Stimulated activated naive B cell treated with anti-CD40 and anti-IgM and Interleukin-4, amounts not matched to agents 10 μg/mL and 1 μg/mL and 100 μg/mL, for 72 hours (primary cell): ENCODE data around the gene STAT6.
"Not testable (repeated sequence)": the region's sequence is repeated elsewhere in the genome, so short reads cannot be mapped to it uniquely, and the experiment has no call there.

ENCODE experiments used
- ATAC-seq, 2 donors: fragments of 150-1000 bp; cut with Tn5 transposase; replicated peaks; 2 replicates each; pipeline ENCODE4 v1.10.0; 2021; ENCODE audit warnings: moderate library complexity in 1 of 2
- DNase-seq: peaks from one replicate; pipeline ENCODE4 v3.0.0; 2021
- H3K27ac Mint-ChIP-seq: one replicate; pipeline ENCODE4 v1.8.0; 2022; ENCODE audit warnings: mild to moderate bottlenecking, mixed read lengths
- H3K27me3 Mint-ChIP-seq, 2 donors: one replicate each; pipeline ENCODE4 v1.8.0; 2022; ENCODE audit warnings: mixed read lengths in 2 of 2
- H3K36me3 Mint-ChIP-seq, 2 donors: one replicate each; pipeline ENCODE4 v1.8.0; 2022; ENCODE audit warnings: mixed read lengths in 2 of 2, mild to moderate bottlenecking in 1 of 2
- H3K4me1 Mint-ChIP-seq, 2 donors: one replicate each; pipeline ENCODE4 v1.8.0; 2022; ENCODE audit warnings: mixed read lengths in 2 of 2, mild to moderate bottlenecking in 1 of 2
- H3K4me3 Mint-ChIP-seq, 2 donors: one replicate each; pipeline ENCODE4 v1.8.0; 2022; ENCODE audit warnings: mild to moderate bottlenecking in 2 of 2, mixed read lengths in 2 of 2, moderate library complexity in 1 of 2
- H3K9me3 Mint-ChIP-seq, 2 donors: one replicate each; pipeline ENCODE4 v1.8.0; 2022; ENCODE audit warnings: mixed read lengths in 2 of 2, mild to moderate bottlenecking in 1 of 2

Gene STAT6

DNA sequence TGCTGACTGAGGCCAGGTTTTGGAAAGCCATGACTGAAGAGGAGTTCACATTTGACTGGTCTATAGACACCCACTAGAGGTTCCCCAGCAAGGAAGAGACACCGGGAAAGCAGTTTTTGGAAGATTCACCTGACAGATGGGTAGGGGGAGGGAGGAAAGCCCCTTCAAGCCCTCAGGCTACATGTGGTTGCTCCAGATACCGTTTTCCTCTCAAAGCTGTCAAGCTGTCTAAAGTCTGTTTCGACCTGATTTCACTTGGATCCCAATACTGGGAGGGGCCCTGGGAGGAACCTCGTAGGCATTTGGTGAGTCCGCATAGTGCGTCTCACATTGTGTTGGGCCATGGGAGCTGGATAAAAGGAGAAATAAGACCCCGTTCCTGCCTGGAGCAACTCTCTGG lies 15.4 kb upstream of the STAT6 start:
- peak overlapping the region; percentile 8 to 89 for H3K4me3 Mint-ChIP-seq
- peaks cover 11 to 13% of the 10 kb centered on the region in 2 donors for H3K4me1 Mint-ChIP-seq
- H3K27me3 Mint-ChIP-seq, result peaks cover 14 to 22% of the 10 kb centered on the region in 2 donors
- DNase-seq (no peak), ATAC-seq (no peak)
- H3K27ac Mint-ChIP-seq, result no peak overlapping the region
- peaks cover 0 to 3% of the 10 kb centered on the region in 2 donors for H3K36me3 Mint-ChIP-seq
- H3K9me3 Mint-ChIP-seq, result peaks cover 1 to 4% of the 10 kb centered on the region in 2 donors

DNA sequence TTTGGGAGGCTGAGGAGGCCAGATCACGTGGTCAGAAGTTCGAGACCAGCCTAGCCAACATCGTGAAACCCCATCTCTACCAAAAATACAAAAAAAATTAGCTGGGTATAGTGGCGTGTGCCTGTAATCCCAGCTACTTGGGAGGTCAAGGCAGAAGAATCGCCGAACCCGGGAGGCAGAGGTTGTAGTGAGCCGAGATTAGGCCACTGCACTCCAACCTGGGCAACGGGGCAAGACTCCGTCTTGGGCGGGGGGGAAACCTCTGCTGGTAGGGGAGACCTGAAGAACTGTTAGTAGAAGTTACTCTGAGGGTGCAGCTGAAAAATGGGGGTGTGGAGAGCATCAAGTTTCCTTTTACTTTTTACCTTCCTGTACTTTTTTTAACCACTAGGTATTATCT lies 14.9 kb upstream of the STAT6 start:
- DNase-seq, result no peak
- H3K9me3 Mint-ChIP-seq, result peaks cover 1 to 4% of the 10 kb centered on the region in 2 donors
- peaks cover 0 to 3% of the 10 kb centered on the region in 2 donors for H3K36me3 Mint-ChIP-seq
- peaks cover 10 to 13% of the 10 kb centered on the region in 2 donors for H3K4me1 Mint-ChIP-seq
- no peak for ATAC-seq
- H3K27ac Mint-ChIP-seq, result no peak overlapping the region
- H3K27me3 Mint-ChIP-seq, result peaks cover 14 to 17% of the 10 kb centered on the region in 2 donors
- no peak overlapping the region for H3K4me3 Mint-ChIP-seq

DNA sequence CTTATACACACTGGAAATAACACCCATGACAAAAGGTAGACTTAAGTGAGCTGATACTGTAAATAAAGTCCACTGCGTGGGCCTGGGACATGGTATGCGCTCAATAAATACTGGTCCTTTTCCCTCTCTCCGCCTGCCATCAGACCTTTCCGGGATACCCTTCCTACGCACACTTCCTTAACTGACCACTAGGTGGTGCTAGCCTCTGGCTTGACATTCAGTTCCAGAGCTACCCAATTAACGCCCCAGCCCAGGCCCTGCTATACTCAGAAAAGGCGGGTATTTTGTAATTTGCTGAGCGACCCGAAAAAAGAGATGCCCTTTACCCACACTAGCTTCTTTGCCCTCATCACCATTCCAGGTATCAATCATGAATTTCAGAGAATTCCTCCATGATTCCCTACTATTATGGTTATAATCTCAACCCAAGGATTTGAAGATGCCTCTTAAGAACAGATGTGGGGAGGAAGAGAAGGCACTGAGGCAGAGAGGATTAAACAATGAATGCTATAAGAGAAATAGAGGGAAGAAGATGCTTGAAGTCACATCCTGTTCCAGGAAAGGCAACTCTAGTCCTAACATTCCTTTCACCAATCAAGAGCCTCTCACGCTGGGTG lies 13.2 kb upstream of the STAT6 start:
- peaks cover 1 to 4% of the 10 kb centered on the region in 2 donors for H3K9me3 Mint-ChIP-seq
- peaks cover 8 to 17% of the 10 kb centered on the region in 2 donors for H3K4me1 Mint-ChIP-seq
- H3K36me3 Mint-ChIP-seq, result peaks cover 0 to 3% of the 10 kb centered on the region in 2 donors
- peaks cover under 1 to 8% of the 10 kb centered on the region in 2 donors for H3K27me3 Mint-ChIP-seq
- H3K27ac Mint-ChIP-seq, result no peak overlapping the region
- peak; percentile 67 to 69 for ATAC-seq
- H3K4me3 Mint-ChIP-seq, result no peak overlapping the region
- DNase-seq, result peak; percentile 59

DNA sequence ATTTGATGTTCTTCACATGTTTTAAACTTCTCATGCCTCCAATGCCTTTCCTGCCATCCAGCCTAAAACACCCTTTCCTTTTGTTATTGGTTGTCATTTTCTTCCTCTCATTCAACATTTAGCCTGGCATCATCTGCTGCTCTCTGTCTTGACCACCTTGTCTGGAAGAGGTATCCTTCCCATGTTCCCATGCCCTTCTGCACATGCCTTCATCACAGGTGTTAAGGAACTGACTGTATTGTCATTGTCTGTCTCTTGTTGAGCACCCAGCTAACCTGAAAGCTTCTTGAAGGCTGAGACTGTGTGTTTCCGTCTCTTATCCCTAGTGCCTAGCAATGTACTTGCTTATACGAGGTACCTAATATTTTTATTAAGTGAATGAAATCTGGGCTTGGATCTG lies 12.7 kb upstream of the STAT6 start:
- H3K4me3 Mint-ChIP-seq, result no peak overlapping the region
- peaks cover 0 to 8% of the 10 kb centered on the region in 2 donors for H3K27me3 Mint-ChIP-seq
- H3K9me3 Mint-ChIP-seq, result peaks cover 1 to 4% of the 10 kb centered on the region in 2 donors
- ATAC-seq (no peak), DNase-seq (no peak)
- H3K36me3 Mint-ChIP-seq, result peaks cover 0 to 3% of the 10 kb centered on the region in 2 donors
- no peak overlapping the region for H3K27ac Mint-ChIP-seq
- H3K4me1 Mint-ChIP-seq, result peaks cover 12 to 22% of the 10 kb centered on the region in 2 donors

DNA sequence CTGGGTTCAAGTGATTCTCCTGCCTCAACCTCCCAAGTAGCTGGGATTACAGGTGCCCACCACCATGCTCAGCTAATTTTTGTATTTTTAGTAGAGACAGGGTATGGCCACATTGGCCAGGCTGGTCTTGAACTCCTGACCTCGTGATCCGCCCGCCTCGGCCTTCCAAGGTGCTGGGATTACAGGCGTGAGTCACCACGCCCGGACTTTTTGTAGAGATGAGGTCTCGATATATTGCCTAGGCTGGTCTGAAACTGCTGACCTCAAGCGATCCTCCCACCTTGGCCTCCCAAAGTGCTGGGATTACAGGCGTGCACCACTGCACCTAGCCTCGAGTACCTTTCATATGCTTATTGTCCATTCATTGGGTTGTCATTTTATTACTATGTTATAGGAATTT lies 9.6 kb upstream of the STAT6 start:
- H3K36me3 Mint-ChIP-seq, DNase-seq, H3K9me3 Mint-ChIP-seq, H3K27me3 Mint-ChIP-seq, H3K4me3 Mint-ChIP-seq, H3K27ac Mint-ChIP-seq, ATAC-seq: not testable (repeated sequence)
- H3K4me1 Mint-ChIP-seq, result peaks cover 15 to 16% of the 10 kb centered on the region in 2 donors

DNA sequence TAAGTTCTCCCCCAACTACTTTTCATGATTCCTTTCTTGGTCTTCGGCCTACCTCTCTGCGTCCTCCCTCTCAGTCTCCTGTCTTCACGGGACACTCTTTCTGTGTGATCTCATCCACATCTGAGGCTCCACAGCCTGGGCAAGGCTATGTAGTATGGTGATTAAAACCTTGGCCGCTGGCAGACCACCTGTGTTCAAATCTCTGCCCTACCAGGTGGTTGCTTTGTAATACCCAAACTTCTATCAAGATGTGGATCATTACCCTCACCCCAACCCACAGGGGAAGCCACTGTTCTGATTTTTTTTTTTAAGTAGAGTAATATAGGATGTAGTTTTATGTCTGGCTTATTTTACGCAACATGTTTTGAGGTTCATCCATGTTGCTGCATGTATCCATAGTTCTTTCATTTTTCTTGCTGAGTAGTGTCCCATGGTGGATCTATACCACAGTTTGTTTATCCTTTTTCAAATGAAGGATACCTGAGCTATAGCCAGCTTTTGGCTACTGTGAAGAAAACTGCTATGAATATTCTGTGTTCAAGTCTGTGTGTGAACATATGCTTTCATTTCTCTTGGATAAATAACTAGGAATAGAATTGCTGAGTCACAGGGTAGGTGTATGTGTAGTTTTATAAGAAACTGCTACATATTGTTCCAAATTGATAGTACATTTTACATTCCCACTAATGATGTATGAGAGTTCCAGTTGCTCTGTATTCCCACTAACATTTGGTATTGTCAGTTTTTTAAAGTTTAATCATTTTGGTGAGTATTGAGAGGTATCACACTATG lies 8.3 kb upstream of the STAT6 start:
- peaks cover 0 to 3% of the 10 kb centered on the region in 2 donors for H3K36me3 Mint-ChIP-seq
- peaks cover 1 to 4% of the 10 kb centered on the region in 2 donors for H3K9me3 Mint-ChIP-seq
- H3K27ac Mint-ChIP-seq, result peak overlapping the region; percentile 90
- peaks cover 15 to 16% of the 10 kb centered on the region in 2 donors for H3K4me1 Mint-ChIP-seq
- peak overlapping the region; percentile 43 to 46 for H3K4me3 Mint-ChIP-seq
- DNase-seq (no peak), ATAC-seq (peak; percentile 79 to 81)
- peaks cover 0 to 4% of the 10 kb centered on the region in 2 donors for H3K27me3 Mint-ChIP-seq

DNA sequence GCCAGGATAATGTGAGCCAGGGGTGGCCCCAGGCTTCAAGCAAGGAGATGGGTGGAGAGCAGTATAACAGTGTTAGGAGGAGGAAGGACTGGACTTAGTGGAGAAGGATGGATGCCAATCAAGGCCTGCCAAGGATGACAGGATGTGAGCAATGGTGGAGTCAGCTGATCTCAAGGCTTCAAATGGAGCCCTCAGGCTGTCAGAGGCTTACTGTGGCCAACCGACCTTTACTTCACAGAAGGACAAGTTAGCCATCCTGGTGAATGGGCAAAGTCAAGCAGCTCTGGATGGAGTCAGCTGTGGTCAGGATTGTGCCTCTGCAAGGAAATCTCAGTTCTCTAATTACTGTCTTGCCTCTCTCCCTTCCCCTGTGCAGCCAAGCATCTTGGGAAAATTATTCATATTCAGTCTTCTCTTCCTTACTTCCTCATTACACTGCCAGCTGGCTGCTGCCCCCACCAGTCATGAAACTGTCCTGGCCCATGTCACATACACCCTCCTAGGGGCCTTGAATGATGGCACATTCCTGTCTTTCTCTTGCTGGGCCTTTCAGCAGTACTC lies 7.6 kb upstream of the STAT6 start:
- H3K27me3 Mint-ChIP-seq, result no peaks in the 10 kb centered on the region
- ATAC-seq (peak; percentile 81 to 83), DNase-seq (peak; percentile 48)
- H3K27ac Mint-ChIP-seq, result peak overlapping the region; percentile 90
- H3K4me1 Mint-ChIP-seq, result peaks cover 13 to 15% of the 10 kb centered on the region in 2 donors
- H3K9me3 Mint-ChIP-seq, result peaks cover 0 to under 1% of the 10 kb centered on the region in 2 donors
- peak overlapping the region in 1 of 2 donors; percentile 43 for H3K4me3 Mint-ChIP-seq
- H3K36me3 Mint-ChIP-seq, result peaks cover 0 to 2% of the 10 kb centered on the region in 2 donors

DNA sequence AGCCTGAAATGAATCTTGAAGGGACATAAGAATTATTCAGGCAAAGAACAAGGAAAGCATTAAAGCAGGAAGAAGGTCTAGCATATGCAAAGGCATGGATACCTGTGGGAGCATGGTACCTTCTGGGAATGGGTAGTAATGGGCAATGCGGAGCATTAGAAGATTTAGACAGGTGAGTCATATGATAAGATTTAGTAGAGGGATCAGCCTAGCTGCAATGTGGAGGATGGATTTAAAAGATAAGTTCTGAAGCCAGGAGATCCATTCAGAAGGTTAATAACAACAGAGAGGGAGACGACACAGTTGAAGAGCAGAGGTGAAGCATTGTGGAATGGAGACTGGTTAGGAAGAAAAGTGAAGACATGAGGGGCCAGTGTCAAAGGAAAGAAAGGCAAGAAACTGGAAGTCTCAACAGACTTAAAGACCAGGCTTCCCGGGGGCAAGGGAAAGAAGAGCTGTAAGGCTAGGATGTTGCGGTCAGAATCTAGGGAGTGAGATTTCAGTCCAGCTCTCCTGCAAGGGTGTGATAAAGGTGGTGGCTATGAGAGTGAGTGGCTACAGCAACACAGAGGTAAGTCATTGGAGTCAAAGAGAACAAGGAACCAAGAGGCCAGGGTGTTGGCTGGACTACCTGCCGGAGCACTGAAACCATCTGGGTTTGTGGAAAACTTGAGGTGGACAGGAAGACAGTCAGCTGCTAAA lies 5.6 kb upstream of the STAT6 start:
- H3K36me3 Mint-ChIP-seq, result no peaks in the 10 kb centered on the region
- no peak overlapping the region for H3K4me3 Mint-ChIP-seq
- peaks cover 24 to 28% of the 10 kb centered on the region in 2 donors for H3K4me1 Mint-ChIP-seq
- H3K27ac Mint-ChIP-seq, result no peak overlapping the region
- no peaks in the 10 kb centered on the region for H3K27me3 Mint-ChIP-seq
- DNase-seq (no peak), ATAC-seq (no peak)
- H3K9me3 Mint-ChIP-seq, result no peaks in the 10 kb centered on the region

DNA sequence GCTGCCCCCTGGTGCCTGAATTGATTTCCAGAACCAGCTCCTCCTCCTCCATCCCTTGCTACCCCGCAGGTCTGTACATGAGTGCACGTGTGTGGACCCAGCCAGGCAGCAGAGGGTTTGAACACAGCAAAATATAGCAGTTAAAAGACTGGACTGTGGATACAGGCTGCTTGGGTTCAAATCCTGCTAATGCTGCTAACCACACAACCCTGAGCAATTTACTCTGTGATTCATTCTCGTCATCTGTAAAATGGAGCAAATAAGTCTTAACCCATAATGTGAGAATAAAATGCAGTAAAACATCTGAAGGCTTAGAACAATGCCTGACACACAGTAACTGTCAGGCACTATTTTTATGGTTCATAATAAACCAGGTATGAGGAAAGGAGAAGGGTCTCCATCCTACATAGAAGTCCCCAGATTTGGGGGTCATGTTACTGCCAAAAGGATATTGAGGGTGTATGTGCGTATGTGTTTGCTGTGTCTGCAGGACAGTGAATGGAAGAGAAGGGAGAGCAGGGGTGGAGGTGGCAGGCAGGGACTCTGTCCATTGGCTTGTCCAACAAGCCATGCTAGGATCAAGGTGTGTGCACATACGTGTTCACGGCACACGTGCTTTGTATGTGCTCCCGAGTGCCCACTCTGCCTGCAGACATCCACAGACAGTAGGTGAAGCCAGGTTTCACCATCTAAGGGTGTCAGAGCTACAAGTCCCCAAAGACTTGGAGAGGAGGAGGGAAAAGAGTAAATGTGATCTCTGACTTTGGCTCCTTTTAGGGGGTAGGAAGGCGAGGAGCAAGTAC lies 1.5 kb upstream of the STAT6 start:
- Mint-ChIP-seq H3K36me3 (peaks cover 25 to 31% of the 10 kb centered on the region in 2 donors), H3K4me3 (peak overlapping the region; percentile 92 to 94), H3K27me3 (no peaks in the 10 kb centered on the region), H3K27ac (peak overlapping the region; percentile 97), H3K9me3 (no peaks in the 10 kb centered on the region), H3K4me1 (peaks cover 32 to 41% of the 10 kb centered on the region in 2 donors)
- ATAC-seq (peak; percentile 67 to 69), DNase-seq (no peak)

DNA sequence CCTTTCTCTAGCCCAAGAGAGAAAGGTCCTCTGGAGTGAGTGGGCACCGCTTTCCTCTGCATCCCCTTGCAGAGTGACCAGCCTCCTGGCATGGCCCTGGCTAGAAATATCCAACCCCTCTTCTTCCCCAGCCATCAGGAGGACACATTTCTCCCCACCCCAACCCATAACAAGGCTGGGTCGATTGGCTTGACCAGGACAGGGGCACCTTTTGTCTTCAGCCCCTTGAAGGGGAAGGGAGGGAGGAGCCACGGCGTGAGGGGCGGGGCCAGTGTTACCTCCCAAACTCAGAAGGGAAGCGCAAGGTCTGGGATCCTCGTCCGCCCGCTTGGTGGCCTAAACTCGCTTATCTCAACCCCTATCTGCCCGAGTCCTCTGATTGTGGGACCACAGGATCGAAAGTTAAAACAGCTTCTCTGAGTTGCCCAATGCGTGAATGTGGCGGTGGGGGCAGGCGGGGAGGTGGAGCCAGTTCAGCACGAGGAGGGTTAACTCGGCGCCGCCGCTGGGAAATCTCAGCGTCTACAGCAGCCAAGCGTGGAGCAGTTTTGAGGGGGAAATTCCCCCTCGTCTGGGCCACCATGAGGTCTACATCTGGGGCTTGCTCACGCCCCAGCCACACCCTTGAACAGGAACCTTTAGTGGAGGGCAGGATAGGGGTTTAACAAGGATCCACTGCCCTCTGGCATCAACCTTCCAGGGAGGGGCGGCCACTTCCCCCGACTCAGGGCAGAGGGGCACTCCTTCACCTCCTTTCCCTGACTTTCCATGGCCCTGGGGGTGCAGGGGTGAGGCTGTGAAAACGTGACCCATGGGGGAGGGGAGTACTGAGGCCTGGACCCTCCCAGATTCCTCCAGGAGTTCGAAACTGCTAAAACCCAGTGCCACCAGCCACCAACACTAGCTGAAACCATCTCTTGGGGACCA lies 795 bp downstream of the STAT6 start:
- Mint-ChIP-seq H3K27me3 (no peaks in the 10 kb centered on the region), H3K27ac (peak overlapping the region; percentile 97), H3K4me3 (peak overlapping the region; percentile 92 to 94), H3K36me3 (peaks cover 39 to 54% of the 10 kb centered on the region in 2 donors), H3K9me3 (no peaks in the 10 kb centered on the region), H3K4me1 (peaks cover 43 to 62% of the 10 kb centered on the region in 2 donors)
- ATAC-seq (peak; percentile 73), DNase-seq (peak; percentile 80)

DNA sequence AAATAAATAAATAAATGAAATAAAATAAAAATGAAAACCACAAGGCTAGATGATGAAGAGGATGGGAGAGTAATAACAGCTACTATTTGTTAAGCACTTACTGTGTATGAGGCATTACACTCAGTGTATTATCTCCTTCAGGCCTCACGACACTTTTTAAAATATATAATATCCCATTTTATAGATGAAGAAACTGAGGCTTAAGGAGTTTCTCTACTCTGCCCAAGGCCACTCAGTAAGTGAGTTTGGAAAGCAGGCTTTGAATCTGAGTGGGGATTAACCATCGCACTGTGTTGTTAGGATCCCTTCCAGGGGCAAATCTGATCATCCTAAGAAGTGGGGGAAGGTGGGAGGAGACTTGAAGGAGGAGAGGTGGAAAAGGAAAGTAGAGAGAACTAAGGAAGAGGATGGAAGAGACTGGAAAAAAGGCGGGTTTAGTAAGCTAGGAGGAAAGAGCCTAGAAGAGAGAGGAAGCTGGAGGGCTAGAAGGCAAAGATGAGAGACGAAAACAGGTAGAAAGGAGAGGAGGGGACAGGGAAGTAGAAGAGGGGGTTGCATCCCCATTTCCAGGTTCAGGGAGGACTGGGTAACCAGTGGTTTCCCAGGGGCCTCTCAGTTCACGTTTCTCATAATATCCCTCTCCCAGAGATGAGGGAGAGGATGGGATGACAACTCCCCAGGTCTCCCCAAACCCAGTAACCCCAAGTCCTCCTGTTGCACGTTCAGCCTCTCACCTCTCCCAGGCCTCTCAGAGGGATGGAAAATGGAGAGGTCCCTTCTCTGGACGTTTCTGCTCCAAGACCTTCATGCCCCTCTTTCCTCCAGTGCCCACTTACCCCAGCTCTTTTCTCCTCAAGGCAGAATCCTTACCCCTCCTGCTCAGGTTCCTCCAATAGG lies 1.7 kb downstream of the STAT6 start:
- H3K27me3 Mint-ChIP-seq, result no peaks in the 10 kb centered on the region
- peaks cover 47 to 63% of the 10 kb centered on the region in 2 donors for H3K36me3 Mint-ChIP-seq
- peak overlapping the region; percentile 97 for H3K27ac Mint-ChIP-seq
- DNase-seq (no peak), ATAC-seq (no peak)
- H3K4me1 Mint-ChIP-seq, result peaks cover 46 to 71% of the 10 kb centered on the region in 2 donors
- H3K9me3 Mint-ChIP-seq, result no peaks in the 10 kb centered on the region
- peak overlapping the region; percentile 92 to 94 for H3K4me3 Mint-ChIP-seq
